COLO668 (cell line): ENCODE data around the gene UHRF1.
A peak's percentile ranks its signal among the peaks of the same experiment; 100 is the strongest.
"Not testable (repeated sequence)": the region's sequence is repeated elsewhere in the genome, so short reads cannot be mapped to it uniquely, and the experiment has no call there.

Source experiments
- DNase-seq: peaks from one replicate; lab custom pipeline; 2025; ENCODE audit not compliant: unreplicated experiment; lab: John Stamatoyannopoulos, UW

UHRF1 gene

GRCh38 chr19:4897146-4897545, 12.2 kb upstream of the UHRF1 start:
- no peak for DNase-seq

- not testable (repeated sequence) for DNase-seq
Observed at GRCh38 chr19:4900879-4901278, 8.4 kb upstream of the UHRF1 start.

- DNase-seq, result no peak
Observed at GRCh38 chr19:4902796-4903195, 6.5 kb upstream of the UHRF1 start, which contains the start of gene ARRDC5. Gene ARRDC5 (minus strand): TSS chr19:4902896. CDS start chr19:4902825, 71 bp downstream.

GRCh38 chr19:4904481-4904880, 4.8 kb upstream of the UHRF1 start:
- no peak for DNase-seq

- no peak for DNase-seq
Observed at GRCh38 chr19:4906963-4907362, 2.3 kb upstream of the UHRF1 start.

- DNase-seq, result no peak
Observed at GRCh38 chr19:4908360-4908759, 941 bp upstream of the UHRF1 start.

- no peak for DNase-seq
Observed at GRCh38 chr19:4908781-4909155, 533 bp upstream of the UHRF1 start.

- peak; percentile 96 for DNase-seq
Observed at GRCh38 chr19:4909897-4910593, 744 bp downstream of the UHRF1 start.

- peak; percentile 54 for DNase-seq
Observed at GRCh38 chr19:4910594-4911281, 1.4 kb downstream of the UHRF1 start.

- DNase-seq, result no peak
Observed at GRCh38 chr19:4911314-4911713, 2.0 kb downstream of the UHRF1 start.

- peak; percentile 46 for DNase-seq
Observed at GRCh38 chr19:4911786-4912672, 2.7 kb downstream of the UHRF1 start.

- DNase-seq, result no peak
Observed at GRCh38 chr19:4913996-4914735, 4.9 kb downstream of the UHRF1 start.

GRCh38 chr19:4914736-4915501, 5.6 kb downstream of the UHRF1 start:
- peak; percentile 74 for DNase-seq

GRCh38 chr19:4916292-4917082, 7.2 kb downstream of the UHRF1 start:
- no peak for DNase-seq

GRCh38 chr19:4922530-4923275, 13.4 kb downstream of the UHRF1 start:
- DNase-seq, result no peak

GRCh38 chr19:4923276-4923747, 14.0 kb downstream of the UHRF1 start:
- DNase-seq, result no peak

- no peak for DNase-seq
Observed at GRCh38 chr19:4929186-4929585, 19.9 kb downstream of the UHRF1 start.

GRCh38 chr19:4930664-4931063, 21.4 kb downstream of the UHRF1 start:
- no peak for DNase-seq

- no peak for DNase-seq
Observed at GRCh38 chr19:4932711-4933110, 23.4 kb downstream of the UHRF1 start.
